ENCODE measurements around the gene TRIM66.

The TRIM66 gene

DNA sequence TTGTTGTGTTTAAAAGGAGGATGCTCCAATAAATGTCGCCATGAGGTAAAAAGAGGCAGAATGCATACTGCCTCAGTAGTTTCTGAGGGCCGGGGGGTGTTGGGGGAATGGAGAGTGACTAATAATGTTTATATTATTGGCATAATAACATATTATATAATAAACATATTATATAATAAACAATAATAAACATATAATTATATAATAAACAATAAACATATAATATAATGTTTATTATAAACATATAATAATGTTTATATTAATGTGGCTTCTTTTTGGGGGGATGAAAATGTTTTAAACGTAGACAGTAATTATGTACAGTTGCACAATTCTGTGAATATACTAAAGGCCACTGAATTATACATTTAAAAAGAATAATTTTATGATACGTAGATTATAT lies 35.6 kb downstream of the TRIM66 start:
- no peak for DNase-seq

DNA sequence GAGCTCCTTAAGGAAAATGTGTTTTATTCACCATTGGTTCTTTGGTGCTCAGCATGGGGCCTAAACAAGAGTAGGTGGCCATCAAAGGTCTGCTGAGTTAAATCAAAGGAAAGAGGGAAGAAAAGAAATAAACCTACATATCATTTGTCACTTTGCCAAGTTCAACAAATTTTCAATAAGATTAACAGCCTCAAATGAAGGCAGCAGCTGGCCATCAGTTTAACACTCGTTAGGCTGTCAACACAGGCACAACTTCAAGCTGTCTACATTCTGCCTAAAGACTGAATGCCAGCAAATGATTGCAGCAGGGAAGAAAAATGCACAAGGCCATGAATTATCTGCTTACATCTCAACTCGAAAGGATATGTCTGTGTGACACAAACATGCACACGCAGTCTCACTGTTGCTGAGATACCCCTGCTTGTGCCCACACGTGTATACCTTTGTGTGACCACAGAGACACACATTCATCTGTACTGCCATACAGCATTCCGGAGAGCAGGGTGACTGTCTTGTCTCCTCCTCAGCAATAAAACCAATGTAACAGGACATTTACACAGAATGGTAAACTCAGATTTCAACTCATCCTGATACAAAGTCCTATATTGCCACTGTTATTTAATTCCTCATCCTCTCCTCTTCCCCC lies 40.1 kb downstream of the TRIM66 start:
- peak; percentile 73 for DNase-seq

DNA sequence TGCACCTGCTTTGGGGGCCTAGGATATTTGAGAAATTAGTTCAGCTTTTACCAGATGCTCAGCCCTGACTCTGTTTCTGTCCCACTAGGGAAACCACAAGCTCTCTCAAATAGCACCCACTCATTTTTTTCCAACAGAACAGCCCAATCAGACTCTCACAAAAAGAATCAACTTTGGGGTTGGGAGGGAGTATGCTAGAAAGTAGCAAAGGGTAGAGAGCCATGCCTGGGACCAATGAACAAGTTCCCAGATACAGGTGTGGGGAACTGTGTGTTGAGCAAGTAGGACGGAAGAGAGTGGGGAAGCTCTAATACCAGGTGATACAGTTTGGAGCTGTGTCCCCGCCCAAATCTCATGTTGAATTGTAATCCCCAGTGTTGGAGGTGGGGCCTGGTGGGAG lies 41.1 kb downstream of the TRIM66 start:
- no peak for DNase-seq

DNA sequence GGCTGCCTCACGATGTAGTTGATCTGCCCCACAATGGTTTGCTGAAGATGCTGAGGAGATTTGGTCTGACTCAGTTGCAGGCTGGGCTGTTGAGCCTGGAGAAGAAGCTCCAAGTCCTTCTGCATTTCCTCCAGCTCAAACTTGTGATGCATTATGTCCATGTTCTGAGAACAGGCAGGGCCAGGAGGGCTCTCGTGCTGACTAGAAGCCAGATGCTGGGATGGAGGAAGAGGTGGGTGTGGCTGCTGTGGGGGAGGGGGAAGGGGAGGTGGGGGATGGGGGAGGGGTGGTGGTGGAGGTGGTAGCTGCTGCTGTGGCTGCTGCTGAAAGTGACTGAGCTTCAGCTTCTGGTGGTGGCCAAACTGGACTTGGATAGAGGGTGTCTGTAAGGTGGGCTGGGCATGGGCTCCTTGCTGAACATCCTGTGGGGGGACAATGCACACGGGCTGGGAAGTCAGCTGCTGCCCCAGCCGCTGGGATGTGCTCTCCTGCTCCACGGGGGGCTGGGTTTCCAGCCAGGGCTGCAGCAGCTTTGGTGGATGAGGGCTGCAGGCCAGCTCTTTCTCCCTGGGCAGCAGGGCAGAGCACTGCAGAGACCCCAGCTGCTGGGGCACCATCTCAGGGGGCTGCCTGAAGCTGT lies 42.1 kb downstream of the TRIM66 start:
- no peak for DNase-seq

DNA sequence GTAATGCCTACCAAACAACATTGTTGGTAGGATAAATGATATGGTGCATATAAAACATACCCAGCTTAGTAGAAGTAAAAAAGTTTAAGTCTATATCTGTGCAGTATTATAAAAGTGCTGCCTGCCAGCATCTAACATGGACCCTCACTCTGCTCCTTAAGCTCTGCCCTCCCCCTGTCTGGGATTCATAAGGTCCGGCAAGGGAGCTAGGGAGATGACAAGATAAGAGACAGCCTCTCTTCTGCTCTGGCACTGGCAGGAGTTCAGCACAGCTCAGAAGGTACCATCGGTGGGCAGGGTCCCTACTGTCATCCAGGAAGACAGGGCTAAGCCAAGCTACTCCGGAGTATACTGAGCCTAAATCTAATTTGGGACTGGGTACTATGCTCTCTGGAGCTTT lies 42.8 kb downstream of the TRIM66 start:
- no peak for DNase-seq

DNA sequence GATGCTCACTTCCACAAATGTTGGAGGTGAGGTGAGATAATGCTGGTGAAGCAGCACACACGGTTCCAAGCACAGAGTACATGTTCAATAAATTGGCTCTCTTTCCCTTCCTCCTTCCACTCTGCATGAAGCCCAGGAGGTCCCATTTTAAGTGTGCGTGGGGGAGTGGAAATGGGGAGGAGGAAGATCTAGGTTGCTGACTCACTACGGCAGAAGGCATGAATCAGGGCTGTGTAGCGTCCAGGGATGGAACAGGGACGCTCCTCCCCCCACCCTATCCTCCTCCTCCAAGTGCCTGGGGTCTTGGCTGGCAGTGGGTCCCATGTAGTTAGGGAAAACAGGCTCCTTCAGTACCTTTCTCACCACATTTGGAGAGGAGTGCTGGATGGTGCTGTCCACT lies 44.2 kb downstream of the TRIM66 start:
- DNase-seq, result no peak

DNA sequence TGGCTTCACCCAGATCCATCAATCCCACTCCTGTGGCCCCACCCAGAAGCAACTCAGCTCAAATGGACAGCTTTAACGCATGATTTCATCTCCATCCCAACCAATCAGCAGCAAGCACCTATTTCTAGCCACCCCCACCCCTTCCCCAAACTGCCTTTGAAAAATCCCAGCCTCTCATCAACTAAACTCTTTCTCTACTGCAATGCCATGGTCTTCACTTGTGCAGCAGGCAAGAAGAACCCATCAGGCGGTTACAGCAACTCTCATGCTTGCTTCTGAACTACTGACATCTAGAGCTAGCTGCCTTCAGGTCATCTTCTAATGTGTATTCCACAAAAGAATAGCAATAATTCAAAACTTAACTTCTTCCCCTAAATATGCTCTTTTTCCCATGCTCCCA lies 46.3 kb downstream of the TRIM66 start:
- DNase-seq, result no peak

DNA sequence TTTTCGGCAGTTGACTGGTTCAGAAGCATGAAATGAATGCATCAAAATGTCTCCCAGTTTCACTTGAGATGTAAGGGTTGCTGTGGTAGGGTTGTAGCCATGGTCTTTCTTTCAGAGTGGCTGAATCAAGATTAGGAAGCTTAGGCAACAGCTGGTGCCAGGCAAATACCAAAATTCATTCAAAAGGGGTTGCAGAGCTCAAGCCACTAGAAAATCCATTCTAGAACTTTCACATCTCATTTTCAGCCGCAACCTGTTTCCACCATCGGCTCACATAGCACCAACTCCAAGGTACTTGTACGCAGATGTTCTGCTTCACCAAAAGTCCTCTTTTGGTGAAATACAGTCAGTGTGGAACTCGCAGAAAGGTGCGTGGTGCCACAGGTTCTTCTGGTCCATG lies 48.0 kb downstream of the TRIM66 start:
- DNase-seq, result no peak

DNA sequence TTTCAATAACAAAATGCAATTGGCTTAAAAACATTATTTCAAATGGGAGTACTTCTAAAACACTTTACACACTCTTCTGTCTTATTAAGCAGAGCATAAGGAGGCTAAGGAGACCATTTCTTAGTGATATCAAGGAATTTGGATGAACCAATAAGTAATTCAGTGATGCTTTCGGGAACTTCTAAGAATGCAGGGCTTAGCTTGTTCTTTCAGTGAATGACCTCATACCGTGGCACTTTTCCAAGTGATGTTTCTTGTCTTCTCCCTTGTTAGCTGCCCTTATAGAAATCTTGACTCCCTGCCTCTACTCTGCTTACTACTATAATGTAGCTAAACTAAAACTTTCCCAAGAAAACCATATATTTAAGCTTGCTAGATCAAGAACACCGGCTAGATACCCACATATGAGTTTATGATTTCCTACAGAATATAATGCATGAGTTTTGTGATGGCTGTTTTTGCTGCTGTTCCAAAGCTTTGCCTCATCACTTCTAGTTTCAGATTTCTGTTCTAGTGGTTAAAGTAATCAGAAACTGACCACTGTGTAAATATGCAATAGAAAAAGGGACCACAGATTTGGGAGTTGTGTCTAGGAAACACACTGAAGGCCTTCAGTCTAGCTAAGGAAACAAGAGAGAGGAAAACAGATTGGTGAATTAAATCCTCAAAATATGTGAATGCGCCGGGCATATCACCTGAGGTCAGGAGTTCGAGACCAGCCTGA lies 50.9 kb downstream of the TRIM66 start:
- DNase-seq, result no peak

DNA sequence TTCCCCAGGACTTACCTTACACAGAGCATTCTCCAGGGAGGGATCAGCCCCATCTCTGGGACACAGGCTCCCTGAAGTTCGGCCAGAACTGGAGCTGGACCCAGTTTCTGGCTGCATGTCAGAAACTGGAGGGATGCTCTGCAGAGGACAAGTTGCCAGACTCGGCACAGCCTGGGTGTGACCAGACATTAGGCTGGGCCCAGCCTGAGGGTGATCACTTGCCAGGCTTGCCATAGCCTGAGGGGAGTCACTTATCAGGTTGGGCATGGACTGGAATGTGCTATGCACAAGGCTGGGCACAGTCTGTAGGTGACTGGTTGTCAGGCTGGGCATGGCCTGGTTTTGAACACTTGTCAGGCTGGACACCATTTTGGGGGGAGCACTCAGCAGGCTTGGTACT lies 57.8 kb downstream of the TRIM66 start:
- no peak for DNase-seq

DNA sequence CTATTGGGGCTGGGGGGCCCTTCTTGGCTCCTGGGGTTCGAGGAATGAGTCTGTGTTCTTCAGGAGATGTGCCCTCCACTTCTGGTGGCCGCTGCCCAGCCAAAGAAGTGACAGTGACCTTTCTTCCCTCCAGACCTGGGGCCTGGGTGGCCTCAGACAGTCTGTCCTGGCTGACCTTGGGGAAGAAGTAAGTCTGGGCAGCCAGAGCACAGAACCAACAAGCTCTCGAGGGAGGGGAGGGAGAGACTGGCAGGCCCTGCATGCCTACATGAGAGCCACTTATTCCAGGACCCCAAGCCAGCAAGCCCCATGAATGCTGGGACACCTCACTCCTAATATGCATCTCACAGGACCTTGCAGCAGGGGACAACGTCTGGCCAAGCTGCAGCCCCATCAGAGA lies 61.3 kb downstream of the TRIM66 start:
- no peak for DNase-seq

DNA sequence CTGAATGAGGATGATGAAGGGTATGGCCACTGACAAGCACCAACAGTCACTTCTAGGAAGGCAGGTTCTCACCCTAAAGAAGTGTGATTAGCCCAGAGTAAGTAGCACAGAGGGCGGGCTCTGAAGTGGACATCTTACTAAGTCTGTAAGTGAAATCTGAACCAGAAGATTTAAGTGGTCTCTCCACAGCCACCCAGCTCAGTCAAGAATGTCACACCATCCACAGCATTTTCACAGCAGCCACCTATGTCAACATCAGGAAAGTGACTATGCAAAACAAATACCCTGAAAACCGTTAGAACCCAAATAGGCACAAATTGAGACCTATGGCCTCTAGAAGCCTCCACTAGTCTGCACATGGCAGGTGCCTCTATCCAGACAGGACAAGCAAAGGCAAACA lies 65.4 kb downstream of the TRIM66 start:
- no peak for DNase-seq

DNA sequence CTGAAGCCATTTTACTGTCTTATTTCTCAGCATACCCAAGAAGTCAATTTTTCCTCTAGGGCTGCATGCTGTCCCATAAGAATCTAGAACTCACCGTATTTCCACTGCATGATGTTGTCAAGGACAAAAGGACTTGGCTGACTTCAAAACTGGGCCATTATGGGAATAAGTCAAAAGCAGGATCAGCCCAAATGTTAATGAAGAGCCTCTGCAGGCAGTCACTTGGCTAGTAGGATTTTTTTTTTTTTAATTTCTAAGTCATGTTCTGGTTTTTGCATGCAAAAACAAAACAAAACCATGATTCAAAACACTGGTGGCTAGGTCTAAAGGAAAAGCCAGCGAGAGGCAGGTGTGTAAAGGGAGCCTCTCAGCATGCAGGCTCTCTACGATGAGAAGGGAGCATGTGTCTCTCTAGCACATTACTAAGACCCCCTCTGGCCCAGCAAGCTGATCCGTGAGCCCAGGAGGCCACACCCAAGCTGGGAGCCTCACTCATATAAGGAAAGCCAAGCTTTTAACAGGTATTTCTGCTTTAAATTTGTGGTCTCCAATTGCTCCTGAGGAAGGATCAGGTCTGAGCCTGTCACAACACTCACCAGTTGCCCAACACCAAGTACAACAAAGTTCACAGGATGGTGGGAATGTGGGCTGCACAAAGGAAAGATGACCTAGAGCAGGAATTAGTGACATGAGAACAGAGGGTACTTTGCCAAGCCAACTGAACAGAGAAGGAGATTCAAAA lies 67.0 kb downstream of the TRIM66 start:
- no peak for DNase-seq

DNA sequence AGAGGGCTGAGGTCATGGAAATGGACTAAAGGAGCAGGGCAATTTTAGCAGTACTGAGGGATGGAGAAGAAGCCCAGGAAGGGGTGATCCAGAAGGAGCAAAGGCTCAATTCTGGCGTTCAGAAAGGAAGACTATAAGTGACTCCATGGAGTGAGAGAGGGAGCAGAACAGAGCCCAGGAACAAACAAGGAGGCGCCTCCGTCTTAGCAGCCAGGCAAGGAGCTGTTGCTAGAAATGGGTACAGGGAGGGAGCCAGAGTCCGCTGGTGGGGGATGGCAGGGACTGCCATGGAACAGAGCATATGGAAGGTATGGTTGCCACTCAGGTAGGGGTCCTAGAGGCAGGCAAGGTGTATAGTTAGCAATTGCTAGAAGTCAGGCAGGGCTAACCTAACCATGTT lies 68.0 kb downstream of the TRIM66 start:
- DNase-seq, result no peak

DNA sequence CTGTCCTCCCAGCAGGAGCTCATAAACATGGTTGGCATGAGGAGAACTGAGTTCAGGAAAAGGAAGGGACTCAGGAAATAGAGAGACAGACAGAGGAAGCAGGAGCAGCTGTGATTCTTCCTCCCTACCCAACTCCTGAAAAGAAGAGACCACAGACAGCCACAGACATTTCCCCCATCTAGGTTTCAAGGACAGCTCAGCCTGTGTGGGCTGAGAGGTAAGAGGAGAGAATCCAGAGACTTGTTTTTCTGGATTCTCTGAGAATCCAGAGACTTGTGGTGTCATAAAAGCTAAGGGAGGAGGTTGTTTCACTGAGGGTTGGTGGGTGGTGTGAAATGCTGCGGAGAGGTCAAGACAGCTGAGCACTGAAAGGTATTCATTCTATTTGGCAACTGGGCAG lies 69.4 kb downstream of the TRIM66 start:
- no peak for DNase-seq

DNA sequence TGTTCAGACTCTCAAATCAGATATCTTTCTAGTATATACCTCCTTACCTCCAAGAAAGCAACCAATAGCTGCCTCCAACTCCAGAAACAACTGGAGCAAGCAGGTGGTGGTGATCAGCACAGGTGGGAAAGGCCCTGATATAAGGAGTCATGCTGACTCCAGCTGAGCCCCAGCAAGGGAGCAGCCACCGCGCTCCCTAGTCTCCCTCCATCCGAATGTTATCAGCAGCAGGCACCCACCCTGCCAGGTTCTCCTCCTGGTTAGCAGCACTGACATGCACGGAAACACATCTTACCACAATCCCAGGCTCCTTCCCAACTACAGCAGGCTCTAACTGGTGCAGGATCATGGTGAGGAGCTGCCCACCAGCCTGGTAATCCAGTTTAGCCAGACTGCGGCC lies 69.9 kb downstream of the TRIM66 start:
- no peak for DNase-seq

DNA sequence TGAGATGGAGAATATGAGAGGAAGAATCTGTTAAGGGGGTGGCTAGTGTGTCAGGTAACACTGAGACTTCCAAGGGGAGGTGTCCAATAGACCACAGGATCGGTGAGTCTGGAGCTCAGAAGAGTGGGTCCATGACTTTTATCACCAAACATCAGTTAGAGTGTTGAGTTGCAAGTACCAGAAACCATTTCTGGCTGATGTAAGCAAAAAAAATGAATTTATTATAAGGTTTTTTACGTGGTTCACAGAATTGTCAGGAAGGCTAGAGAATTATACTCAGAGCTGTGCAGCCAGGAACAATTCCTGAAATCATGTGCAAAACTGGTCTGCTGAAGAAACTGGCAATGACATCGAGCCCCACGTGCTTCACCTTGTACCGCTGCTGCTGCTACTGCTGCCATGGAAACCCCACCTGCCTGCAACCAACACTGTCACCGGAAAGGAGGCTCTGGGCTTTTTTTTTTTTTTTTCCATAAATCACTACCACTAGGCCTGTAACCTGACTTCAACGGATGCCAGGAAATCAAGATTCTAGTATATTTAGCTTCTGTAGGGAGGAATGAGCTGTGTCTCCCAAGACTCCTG lies 71.8 kb downstream of the TRIM66 start:
- DNase-seq, result no peak

DNA sequence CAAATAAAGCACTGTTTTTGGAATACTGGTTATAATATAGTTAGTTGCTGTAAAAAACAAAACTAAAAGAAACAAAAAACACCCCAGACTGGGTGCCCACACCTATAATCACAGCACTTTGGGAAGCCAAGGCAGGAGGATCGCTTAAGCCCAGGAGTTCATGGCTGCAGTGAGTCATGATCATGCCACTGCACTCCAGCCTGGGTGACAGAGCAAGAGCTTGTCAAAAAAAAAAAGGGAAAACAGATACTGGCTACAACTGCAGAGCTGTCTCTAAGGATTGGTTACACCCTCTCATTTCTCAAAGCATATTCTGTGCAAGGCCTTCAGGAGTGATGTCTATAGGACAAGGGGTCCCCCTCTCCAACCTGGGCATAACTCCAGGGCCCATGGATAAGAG lies 73.8 kb downstream of the TRIM66 start:
- no peak for DNase-seq

DNA sequence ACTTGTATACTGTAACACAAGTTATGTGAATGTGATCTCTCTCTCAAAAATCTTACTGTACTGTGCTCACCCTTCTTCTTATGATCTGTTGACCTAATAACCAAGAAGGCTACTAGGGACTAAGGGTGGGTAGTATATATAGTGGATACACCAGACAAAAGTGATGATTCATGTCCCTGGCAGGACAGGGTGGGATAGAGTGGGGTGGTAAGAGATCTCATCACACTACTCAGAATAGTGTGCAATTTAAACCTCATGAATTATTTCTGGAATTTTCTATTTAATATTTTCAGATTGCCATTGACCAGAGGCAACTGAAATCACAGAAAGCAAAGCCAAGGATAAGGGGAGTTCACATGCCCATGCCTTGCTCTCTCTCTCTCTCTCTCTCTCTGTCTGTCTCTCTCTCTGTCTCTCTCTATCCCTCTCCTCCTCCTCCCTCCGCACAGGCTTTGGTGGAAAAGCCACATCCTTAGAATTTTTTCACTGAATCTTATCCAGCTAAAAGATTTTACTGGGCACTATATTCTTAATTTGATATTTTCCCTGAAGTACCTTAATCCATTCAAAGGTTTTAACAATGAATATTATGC lies 76.4 kb downstream of the TRIM66 start:
- no peak for DNase-seq

DNA sequence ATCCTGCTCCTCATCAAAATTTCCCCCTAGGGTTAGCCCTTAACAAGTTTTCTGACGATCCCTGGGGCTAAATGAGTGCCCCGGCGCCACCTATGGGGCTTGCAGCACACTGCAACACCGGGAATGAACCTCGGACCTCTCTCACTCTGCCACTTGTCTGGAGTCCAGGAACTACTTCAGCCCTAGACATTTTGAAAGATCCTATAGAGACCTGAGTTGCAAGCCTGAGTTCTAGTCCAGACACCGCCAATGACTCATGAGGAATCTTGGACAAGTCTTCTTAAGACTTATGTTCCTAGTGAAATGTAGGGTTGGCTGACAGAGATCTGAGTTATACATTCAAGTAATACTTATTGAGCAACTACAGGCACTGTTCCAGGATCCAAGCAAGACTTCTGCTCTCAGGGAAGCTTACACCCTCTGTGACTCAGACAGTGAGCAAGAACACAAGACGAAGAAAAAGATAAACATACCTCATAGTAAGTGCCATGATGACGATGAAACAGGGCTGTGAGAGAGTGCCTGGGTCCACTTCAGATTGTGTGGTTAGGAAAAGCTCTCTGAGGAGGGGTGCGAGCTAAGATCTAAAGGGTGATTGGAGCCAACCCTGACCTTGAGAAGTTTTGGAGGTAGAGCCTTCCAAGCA lies 78.3 kb downstream of the TRIM66 start:
- DNase-seq, result no peak

DNA sequence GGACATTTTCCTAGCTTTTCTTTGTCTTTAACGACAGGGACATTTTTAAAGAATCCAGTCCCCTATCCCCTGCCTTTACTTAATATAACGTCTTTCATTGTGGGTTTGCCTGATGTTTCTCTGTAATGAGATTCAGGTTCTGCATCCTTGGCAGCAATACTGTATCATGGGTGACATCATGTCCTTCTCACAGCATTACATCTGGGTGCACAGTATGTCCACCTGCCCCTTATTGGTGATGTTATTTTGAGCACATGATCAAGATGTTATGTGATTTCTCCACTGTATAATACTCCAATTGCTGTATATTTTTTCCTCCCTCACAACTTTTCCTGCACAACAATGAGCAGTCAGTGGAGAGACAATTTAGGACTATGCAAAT lies 78.8 kb downstream of the TRIM66 start:
- no peak for DNase-seq

DNA sequence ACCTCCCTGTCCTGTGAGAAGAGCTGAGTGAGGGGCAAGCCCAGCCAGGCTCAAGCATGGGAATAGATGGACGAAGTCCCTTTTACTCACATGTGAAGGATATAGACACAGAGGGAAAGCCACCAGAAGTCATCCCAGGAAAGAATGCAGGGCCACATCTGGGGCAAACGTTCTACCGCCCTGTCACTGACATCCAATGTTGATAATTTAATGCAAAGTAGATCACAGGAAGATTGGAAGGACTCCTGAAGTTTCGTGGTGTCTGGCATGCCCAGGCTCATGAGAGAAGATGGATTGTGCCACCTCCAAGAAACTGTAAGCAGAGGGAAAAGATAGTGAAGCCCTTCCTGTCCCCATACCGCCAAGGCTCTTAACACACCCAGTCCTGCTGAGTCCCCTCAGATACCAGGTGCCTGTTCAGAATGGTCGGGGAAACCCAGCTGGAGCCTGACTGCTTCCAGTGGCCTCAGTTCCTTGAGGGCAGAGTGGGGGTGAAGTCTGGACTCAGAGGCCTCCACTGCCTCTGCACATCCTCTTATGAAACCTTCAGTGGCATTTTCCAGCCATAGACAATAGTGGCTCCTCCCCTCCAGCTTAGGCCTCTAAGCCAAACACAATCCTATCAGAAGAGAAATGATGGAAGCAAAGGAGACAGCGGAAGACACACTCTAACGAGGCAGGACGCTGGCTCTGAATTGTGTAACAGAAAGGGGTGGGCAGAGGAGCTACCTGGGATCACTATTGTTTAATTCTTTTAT lies 80.9 kb downstream of the TRIM66 start:
- no peak for DNase-seq
